Ammon's horn (tissue), 1 donor: Measurements from ENCODE around the gene IZUMO1.
"Not testable (repeated sequence)": the region's sequence is repeated elsewhere in the genome, so short reads cannot be mapped to it uniquely, and the experiment has no call there.

Source experiments
- DNase-seq: peaks from one replicate; pipeline ENCODE4 v3.0.0-alpha.2; 2016; ENCODE audit warnings: low spot score

Gene IZUMO1

DNA sequence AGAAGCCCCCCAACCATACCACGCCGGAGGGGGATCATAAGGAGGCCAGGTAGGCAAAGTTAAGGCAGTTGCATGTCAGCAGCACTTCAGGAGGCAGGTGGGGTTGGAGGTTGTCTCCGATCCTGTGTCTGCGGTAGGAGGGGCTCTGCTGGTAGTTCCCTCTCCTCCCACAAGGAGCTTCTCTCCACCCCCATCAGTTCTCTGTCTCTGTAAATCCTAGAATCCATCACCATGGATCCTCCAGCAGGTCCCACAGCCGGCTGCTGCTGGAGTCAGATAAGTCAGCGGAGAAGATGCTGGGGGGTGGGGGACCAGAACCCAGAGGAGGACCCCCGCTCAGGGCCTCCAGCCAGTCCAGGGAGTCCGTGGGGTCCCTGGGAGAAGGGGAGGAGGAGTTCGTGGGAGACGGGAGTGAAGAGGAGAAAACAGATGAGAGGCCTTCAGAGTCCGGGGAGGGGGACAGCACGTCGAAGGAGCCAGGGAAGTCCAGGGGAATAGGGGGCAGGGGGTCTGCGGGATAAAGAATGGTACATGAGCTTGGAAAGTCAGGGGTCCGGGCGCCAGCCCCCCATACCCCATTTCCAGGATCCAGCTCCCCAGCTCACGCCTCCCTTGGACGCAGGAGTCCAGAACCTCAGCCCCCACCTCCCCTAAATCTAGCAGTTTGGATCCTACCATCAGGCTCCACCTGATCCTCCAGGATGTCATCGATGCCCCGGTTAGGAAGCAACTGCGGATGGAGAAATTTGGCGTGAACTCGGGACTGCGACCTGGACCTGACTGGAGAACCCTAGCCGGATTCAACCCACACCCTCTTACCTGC, 33.5 kb downstream of the IZUMO1 start:
- no peak for DNase-seq

DNA sequence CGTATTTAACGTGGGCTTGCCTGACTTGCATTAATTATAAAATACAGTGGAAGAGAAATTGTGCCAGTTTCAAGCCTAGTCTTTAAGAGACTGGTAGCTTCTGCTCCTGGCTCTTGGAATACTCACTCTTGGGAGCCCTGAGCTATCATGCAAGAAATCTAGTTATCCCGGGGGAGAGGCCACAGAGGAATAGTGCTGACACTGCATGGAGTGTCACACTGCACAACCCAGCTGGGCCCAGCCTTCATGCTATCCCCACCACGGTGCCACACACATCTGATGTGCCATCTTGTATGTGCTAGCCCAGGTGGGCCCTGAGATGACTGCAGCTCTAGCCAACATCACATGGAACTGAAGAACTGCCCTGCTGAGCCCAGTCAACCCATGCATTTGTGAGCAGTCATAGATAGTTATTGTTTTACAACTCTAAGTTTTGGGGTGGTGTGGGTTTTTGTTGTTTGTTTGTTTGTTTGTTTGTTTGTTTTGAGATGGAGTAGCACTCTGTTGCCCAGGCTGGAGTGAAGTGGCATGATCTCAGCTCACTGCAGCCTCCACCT, 35.5 kb downstream of the IZUMO1 start:
- DNase-seq: no peak

DNA sequence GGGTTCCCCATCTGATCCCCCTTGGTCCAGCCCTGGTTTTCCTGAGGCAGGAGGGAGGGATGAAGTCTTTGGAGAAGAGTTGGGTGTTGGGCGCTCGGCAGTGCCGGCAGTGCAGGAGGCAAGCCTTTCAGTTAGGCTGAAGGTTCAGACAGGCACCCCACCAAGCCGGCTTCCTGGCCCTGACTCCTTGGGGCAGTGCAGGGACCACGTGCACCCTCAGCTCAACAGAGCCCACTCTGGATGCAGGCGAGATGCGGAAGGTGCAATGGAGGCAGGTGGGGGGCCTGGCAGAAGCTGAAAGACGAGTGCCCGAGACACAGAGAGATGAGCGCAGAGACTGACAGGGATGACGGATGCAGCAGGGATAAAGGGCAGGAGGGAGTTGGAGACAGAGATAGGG, 38.2 kb downstream of the IZUMO1 start:
- no peak for DNase-seq

DNA sequence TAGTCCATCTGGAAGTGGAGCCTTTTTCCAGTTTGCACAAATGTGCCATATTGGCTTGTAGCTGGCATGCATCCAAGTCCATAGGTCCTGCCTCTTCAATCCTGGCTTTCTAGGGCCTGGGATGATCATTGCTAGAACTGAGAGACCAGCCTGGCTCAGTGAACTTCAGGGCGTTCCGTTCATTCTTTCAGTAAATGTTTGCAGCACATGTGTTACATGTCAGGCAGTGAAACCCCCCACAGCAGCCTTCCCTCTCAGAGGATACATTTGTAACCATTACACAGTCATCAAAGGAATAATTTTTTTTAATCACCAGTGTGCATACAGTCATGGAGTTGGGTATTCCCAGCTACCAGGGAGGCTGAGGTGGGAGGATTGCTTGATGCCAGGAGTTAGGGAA, 41.3 kb downstream of the IZUMO1 start:
- no peak for DNase-seq

DNA sequence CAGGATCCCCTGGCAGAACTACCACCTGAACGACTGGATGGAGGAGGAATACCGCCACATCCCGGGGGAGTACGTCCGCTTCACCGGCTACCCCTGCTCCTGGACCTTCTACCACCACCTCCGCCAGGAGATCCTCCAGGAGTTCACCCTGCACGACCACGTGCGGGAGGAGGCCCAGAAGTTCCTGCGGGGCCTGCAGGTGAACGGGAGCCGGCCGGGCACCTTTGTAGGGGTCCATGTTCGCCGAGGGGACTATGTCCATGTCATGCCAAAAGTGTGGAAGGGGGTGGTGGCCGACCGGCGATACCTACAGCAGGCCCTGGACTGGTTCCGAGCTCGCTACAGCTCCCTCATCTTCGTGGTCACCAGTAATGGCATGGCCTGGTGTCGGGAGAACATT, 43.4 kb downstream of the IZUMO1 start:
- DNase-seq: no peak

DNA sequence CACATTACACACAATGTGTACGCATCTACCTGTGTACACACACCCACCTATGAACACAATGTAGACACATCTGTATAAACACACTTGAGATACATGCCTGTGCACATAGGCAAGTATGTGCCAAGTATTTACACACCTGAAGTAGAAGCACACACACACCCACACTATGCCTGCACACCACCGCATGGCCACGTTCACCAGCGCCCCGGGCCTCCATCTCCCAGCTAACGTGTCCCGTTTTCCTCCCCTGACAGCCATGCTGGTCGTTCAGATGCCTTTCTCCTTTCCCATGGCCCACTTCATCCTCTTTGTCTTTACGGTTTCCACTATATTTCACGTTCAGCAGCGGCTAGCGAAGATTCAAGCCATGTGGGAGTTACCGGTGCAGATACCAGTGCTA, 44.0 kb downstream of the IZUMO1 start:
- no peak for DNase-seq

DNA sequence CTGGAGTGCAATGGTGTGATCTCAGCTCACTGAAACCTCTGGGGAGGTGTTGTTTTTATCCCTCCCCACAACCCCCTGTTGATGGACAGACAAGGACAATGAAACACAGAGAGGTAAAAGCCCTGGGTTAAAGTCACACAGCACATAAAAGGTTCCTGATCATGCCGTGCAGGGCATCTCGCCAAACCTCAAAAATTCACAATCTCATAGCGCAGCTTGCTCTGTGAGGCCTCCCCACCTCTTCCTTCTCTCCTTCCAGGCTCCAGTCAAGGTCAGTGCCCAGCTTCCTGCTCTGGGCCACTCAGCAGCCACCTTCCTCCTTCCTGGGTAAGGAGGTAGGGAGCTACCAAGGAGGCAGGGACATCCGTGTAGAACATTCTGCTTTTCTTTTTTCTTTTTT, 48.7 kb downstream of the IZUMO1 start:
- no peak for DNase-seq

DNA sequence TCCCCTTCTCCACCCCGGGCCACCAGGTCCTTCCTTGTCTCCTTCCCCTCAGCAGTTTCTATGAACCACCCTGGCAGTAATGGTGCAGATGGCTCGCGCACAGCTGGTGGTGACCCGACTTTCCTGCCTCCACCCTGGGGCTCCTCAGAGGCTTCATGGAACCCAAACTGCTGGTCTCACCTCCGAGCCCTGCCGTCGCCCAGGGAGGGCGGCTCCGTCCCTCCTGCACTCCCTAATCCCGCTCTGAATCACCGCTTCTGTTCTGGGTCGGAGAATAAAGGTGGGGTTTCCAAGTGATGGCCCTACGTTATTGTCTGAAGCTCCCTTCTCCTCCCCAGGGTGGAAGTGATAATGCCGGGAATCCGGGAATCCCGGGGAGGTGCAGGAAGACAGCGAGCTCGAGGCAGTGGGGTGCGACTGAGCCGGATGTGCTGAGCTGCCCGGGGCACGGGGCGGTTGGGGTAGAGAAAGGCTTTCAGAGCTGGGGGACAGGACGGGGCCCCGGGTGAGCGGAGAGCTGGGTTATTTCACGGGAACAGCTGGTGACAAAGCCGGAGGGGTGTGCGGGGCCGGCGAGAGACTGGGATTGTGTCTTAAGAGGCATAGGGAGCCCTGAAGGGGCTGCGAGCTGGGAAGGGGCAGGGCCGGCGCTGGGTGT, 50.2 kb downstream of the IZUMO1 start:
- DNase-seq: no peak

DNA sequence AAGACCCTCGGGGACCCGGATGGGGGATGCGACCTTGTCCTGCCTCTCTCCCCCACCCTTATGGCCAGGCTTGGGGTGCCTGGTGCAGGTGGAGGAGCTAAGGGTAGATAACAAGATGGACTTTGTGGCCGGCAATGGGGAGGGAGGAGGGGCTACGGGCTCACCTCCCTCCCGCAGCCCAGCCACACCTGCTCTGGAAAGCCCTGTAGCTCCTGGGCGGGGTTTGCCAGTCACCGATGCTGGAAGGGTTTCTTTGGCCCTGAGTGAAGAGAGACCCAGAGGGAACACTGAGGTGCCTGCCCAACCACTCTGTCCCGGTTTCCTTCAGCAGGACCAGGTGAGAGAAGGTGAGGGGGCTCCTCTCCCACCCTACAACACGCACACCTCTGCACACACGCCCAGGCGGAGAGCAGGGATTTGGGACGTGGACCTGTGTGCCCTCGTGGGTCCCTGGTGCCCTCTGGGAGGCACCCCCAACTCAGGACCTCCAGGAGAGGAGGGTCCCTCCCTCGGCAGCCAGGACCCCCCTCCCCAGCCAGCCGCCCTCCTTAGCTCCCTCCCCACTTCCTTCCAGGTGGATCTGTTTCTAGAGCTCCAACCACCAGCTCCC, 50.9 kb downstream of the IZUMO1 start, which contains the start of gene FUT2:
Gene FUT2, plus strand, starts transcription at position 229 of the 610 bp plus-strand sequence. CDS start 6,986 bp downstream, outside the sequence.
- no peak for DNase-seq

DNA sequence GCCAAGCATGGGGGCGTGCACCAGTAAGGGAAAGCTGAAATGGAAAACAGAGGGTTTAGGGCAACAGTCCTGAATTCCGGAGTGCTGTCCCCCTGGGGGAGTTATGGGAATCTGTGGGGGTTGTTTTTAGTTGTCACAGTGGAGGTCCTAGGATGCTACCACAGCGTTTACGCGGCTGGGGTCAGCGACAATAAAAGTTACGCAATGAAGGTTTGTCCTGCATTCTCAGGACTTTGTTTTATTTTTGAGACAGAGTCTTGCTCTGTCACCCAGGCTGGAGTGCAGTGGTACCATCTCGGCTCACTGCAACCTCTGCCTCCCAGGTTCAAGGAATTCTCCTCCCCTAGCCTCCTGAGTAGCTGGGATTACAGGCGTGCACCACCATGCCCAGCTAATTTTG, 53.1 kb downstream of the IZUMO1 start:
- not testable (repeated sequence) for DNase-seq
